WTC11 (cell line): Measurements from ENCODE around the gene MC2R. TPM values are rescaled to one million over a fixed set of nuclear protein-coding genes. Genes with fewer than 3 reads are reported as not detected.

Experiments used
- ATAC-seq: fragments of 200-7000 bp; cut with Tn5 transposase; 2 replicates; pipeline ENCODE4 v1.10.0; 2021; ENCODE audit warnings: mild to moderate bottlenecking, moderate library complexity
- CTCF ChIA-PET: fragments of 300-600 bp; sonication (Branson Sonifier 250); formaldehyde crosslinking; loops from one replicate; lab custom pipeline; 2021; ENCODE audit warnings: antibody characterized with exemption; lab: Charles Lee
- POLR2A ChIA-PET: fragments of 350-600 bp; sonication (Branson Sonifier 250); formaldehyde crosslinking; loops from one replicate; lab custom pipeline; 2021; ENCODE audit warnings: antibody characterized with exemption; lab: Charles Lee
- DNase-seq: peaks from one replicate; pipeline ENCODE4 v3.0.0; 2021; ENCODE audit warnings: low spot score
- H3K27ac Mint-ChIP-seq: 2 replicates; pipeline ENCODE4 v1.8.0; 2021; ENCODE audit warnings: mixed read lengths
- H3K27me3 Mint-ChIP-seq: 2 replicates; pipeline ENCODE4 v1.8.0; 2021; ENCODE audit warnings: low read depth, mild to moderate bottlenecking, moderate library complexity, mixed read lengths
- H3K36me3 Mint-ChIP-seq: 2 replicates; pipeline ENCODE4 v1.8.0; 2021; ENCODE audit warnings: mixed read lengths
- H3K4me1 Mint-ChIP-seq: 2 replicates; pipeline ENCODE4 v1.8.0; 2022; ENCODE audit warnings: mixed read lengths
- H3K4me3 Mint-ChIP-seq: 2 replicates; pipeline ENCODE4 v1.8.0; 2021; ENCODE audit warnings: mild to moderate bottlenecking, moderate library complexity, mixed read lengths
- H3K9me3 Mint-ChIP-seq: 2 replicates; pipeline ENCODE4 v1.8.0; 2021; ENCODE audit warnings: mixed read lengths
- ATF1 ChIP-seq: sonication (generic); formaldehyde crosslinking; IDR thresholded peaks from 2 replicates; pipeline ENCODE4 v1.8.1; 2023; ENCODE audit warnings: mild to moderate bottlenecking, moderate library complexity, missing genetic modification reagents
- FOXJ3 ChIP-seq: sonication (generic); formaldehyde crosslinking; IDR thresholded peaks from 2 replicates; pipeline ENCODE4 v1.9.0; 2021; ENCODE audit warnings: missing genetic modification reagents, mild to moderate bottlenecking, borderline replicate concordance
- FOXK1 ChIP-seq: sonication (generic); formaldehyde crosslinking; IDR thresholded peaks from 2 replicates; pipeline ENCODE4 v1.8.0; 2022; ENCODE audit warnings: mild to moderate bottlenecking, moderate library complexity, missing genetic modification reagents
- HMGA2 ChIP-seq: fragments of 250-450 bp; sonication (Bioruptor Pico); IDR thresholded peaks from 2 replicates; pipeline ENCODE4 v1.4.0; 2021; ENCODE audit warnings: mild to moderate bottlenecking, moderate library complexity
- KAT7 ChIP-seq: sonication (generic); formaldehyde crosslinking; IDR thresholded peaks from 2 replicates; pipeline ENCODE4 v1.8.1; 2023; ENCODE audit warnings: missing genetic modification reagents, mild to moderate bottlenecking, borderline replicate concordance
- NFYB ChIP-seq: sonication (generic); formaldehyde crosslinking; conservative IDR thresholded peaks from 2 replicates; pipeline ENCODE4 v1.8.0; 2022; ENCODE audit warnings: low read depth, missing genetic modification reagents
- ZNF138 ChIP-seq: sonication (generic); formaldehyde crosslinking; conservative IDR thresholded peaks from 2 replicates; pipeline ENCODE4 v1.8.1; 2022; ENCODE audit warnings: mild to moderate bottlenecking, moderate library complexity, missing genetic modification reagents
- ZNF263 ChIP-seq: sonication (generic); formaldehyde crosslinking; IDR thresholded peaks from 2 replicates; pipeline ENCODE4 v1.8.1; 2022; ENCODE audit warnings: low read depth, mild to moderate bottlenecking, moderate library complexity, missing genetic modification reagents
- ZNF396 ChIP-seq: fragments of 250-450 bp; sonication (Bioruptor Pico); IDR thresholded peaks from 2 replicates; pipeline ENCODE4 v1.8.0; 2021; ENCODE audit warnings: mild to moderate bottlenecking, moderate library complexity, borderline replicate concordance
- total RNA-seq: library from RNA; stranded (reverse); gene quantifications from 3 replicates; pipeline ENCODE4 v1.2.3, GENCODE V29; 2021
- TF ChIP-seq, protein P1 (sequence below): sonication (generic); formaldehyde crosslinking; IDR thresholded peaks from 2 replicates; pipeline ENCODE4 v1.8.0; 2022; ENCODE audit warnings: mild to moderate bottlenecking, missing genetic modification reagents
- TF ChIP-seq, protein P2 (sequence below): fragments of 250-450 bp; sonication (Bioruptor Pico); IDR thresholded peaks from 2 replicates; pipeline ENCODE4 v1.8.0; 2021; ENCODE audit warnings: mild to moderate bottlenecking
- TF ChIP-seq, protein P3 (sequence below): sonication (generic); formaldehyde crosslinking; IDR thresholded peaks from 2 replicates; pipeline ENCODE4 v1.8.0; 2023; ENCODE audit warnings: missing genetic modification reagents, mild to moderate bottlenecking, borderline replicate concordance
- TF ChIP-seq, protein P4 (sequence below): sonication (generic); formaldehyde crosslinking; conservative IDR thresholded peaks from 2 replicates; pipeline ENCODE4 v1.8.1; 2023; ENCODE audit warnings: mild to moderate bottlenecking, low read depth, missing genetic modification reagents, moderate library complexity
- TF ChIP-seq, protein P5 (sequence below): sonication (generic); formaldehyde crosslinking; IDR thresholded peaks from 2 replicates; pipeline ENCODE4 v1.8.0; 2022; ENCODE audit warnings: mild to moderate bottlenecking, missing genetic modification reagents

The MC2R gene
- total RNA-seq, 1 experiment from 2014 or later, result not detected

DNA sequence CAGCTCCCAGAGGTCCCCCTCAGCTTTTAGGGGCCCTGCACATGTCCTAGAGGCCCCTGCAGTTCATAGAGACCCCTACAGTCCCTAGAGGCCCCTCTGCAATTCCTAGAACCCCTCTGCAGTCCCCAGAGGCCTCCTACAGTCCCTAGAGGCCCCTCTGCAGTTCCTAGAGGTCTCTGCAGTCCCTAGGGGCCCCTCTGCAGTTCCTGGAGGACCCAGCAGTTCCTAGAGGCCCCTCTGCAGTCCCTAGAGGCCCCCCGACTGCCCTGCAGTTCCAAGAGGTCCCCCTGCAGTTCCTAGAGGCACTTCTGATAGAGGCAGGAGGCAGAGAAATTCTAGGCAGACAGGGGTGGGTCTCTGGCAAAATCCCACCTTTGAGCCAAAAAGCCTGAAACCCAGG, 35.4 kb downstream of the MC2R start:
- no peak for ATAC-seq
- H3K9me3 Mint-ChIP-seq, result 0 out of 2 replicates have a peak, but pooled peaks cover 4% of the 10 kb centered on the region
- H3K36me3 Mint-ChIP-seq, result no peaks in the 10 kb centered on the region
- no peak for TF ChIP-seq FOXJ3
- TF ChIP-seq ATF1 (CRISPR knock-in tag), result no peak
- TF ChIP-seq ZNF263, result no peak
- TF ChIP-seq FOXK1, result no peak
- TF ChIP-seq, all 79 proteins: peak for 0
- DNase-seq, result no peak
- ChIA-PET CTCF (no interaction called here), POLR2A (no interaction called here)
- peaks cover 2% of the 10 kb centered on the region; the same call in 1 of the 2 replicates for H3K27me3 Mint-ChIP-seq
- H3K4me3 Mint-ChIP-seq, result no peak overlapping the region
- no peak overlapping the region for H3K27ac Mint-ChIP-seq
- peaks cover 18% of the 10 kb centered on the region for H3K4me1 Mint-ChIP-seq

DNA sequence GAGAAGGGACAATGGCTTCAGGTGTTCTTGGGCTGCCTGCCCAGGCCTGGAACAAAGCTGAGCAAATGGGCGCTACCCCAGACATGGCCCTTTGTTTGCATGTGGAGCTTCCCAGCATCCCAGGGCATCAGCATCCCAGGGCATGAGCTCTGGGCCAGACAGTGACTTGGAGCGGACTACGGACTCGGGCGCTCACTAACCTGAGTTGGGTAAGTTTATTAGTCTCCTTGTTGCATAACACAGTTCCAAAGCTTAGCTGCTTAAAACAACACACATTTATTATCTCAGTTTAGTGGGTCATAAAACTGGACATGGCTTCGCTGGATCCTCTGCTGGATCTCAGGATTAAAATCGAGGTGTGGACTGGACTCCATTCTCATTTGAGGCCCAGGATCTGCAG, 35.8 kb downstream of the MC2R start:
- ChIA-PET POLR2A (no interaction called here), CTCF (interaction anchor here (1.6 kb wide), 1 partner anchor 11 kb away, joined by 4 read pairs; no protein-coding TSS in a partner anchor)
- no peak overlapping the region for H3K27ac Mint-ChIP-seq
- TF ChIP-seq NFYB (CRISPR knock-in tag), result no peak
- TF ChIP-seq KAT7, result no peak
- TF ChIP-seq, protein P1, sequence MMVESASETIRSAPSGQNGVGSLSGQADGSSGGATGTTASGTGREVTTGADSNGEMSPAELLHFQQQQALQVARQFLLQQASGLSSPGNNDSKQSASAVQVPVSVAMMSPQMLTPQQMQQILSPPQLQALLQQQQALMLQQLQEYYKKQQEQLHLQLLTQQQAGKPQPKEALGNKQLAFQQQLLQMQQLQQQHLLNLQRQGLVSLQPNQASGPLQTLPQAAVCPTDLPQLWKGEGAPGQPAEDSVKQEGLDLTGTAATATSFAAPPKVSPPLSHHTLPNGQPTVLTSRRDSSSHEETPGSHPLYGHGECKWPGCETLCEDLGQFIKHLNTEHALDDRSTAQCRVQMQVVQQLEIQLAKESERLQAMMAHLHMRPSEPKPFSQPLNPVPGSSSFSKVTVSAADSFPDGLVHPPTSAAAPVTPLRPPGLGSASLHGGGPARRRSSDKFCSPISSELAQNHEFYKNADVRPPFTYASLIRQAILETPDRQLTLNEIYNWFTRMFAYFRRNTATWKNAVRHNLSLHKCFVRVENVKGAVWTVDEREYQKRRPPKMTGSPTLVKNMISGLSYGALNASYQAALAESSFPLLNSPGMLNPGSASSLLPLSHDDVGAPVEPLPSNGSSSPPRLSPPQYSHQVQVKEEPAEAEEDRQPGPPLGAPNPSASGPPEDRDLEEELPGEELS (CRISPR knock-in tag), result no peak
- TF ChIP-seq FOXJ3, result no peak
- TF ChIP-seq, all 79 proteins: peak for 0
- DNase-seq, result no peak
- no peak for ATAC-seq
- H3K9me3 Mint-ChIP-seq, result 0 out of 2 replicates have a peak, but pooled peaks cover 4% of the 10 kb centered on the region
- H3K4me3 Mint-ChIP-seq, result no peak overlapping the region
- H3K36me3 Mint-ChIP-seq, result no peaks in the 10 kb centered on the region
- H3K27me3 Mint-ChIP-seq, result peaks cover 2% of the 10 kb centered on the region; the same call in 1 of the 2 replicates
- H3K4me1 Mint-ChIP-seq, result peaks cover 18% of the 10 kb centered on the region

DNA sequence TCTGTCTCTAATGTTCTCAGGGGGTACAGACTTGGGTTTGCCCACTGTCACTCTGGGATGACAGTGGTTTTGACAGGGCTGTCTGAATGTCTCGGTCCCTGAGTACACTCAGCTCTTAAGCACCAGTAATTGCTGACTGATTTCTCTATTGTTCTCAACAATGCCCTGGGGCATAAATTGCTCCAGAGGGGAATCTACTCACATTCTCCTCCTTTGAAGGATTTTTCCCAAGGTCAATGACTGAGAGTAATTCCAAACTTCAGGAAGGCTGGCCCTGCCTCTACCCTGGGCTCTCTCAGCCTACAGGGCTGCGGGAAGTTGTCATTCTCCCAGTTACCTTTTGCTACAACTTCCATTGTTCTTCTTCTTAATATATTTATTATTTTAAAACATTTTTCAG, 36.5 kb downstream of the MC2R start:
- DNase-seq, result no peak
- ATAC-seq, result peak; percentile 68
- Mint-ChIP-seq H3K27me3 (peaks cover 2% of the 10 kb centered on the region; the same call in 1 of the 2 replicates), H3K36me3 (no peaks in the 10 kb centered on the region), H3K4me1 (peaks cover 18% of the 10 kb centered on the region), H3K4me3 (no peak overlapping the region), H3K9me3 (0 out of 2 replicates have a peak, but pooled peaks cover 4% of the 10 kb centered on the region), H3K27ac (no peak overlapping the region)
- TF ChIP-seq, protein P2, sequence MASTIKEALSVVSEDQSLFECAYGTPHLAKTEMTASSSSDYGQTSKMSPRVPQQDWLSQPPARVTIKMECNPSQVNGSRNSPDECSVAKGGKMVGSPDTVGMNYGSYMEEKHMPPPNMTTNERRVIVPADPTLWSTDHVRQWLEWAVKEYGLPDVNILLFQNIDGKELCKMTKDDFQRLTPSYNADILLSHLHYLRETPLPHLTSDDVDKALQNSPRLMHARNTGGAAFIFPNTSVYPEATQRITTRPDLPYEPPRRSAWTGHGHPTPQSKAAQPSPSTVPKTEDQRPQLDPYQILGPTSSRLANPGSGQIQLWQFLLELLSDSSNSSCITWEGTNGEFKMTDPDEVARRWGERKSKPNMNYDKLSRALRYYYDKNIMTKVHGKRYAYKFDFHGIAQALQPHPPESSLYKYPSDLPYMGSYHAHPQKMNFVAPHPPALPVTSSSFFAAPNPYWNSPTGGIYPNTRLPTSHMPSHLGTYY (CRISPR knock-in tag), result no peak
- TF ChIP-seq HMGA2 (CRISPR knock-in tag) (no peak), ZNF396 (CRISPR knock-in tag) (no peak), ZNF263 (no peak), ZNF138 (CRISPR knock-in tag) (no peak)
- TF ChIP-seq, protein P3, sequence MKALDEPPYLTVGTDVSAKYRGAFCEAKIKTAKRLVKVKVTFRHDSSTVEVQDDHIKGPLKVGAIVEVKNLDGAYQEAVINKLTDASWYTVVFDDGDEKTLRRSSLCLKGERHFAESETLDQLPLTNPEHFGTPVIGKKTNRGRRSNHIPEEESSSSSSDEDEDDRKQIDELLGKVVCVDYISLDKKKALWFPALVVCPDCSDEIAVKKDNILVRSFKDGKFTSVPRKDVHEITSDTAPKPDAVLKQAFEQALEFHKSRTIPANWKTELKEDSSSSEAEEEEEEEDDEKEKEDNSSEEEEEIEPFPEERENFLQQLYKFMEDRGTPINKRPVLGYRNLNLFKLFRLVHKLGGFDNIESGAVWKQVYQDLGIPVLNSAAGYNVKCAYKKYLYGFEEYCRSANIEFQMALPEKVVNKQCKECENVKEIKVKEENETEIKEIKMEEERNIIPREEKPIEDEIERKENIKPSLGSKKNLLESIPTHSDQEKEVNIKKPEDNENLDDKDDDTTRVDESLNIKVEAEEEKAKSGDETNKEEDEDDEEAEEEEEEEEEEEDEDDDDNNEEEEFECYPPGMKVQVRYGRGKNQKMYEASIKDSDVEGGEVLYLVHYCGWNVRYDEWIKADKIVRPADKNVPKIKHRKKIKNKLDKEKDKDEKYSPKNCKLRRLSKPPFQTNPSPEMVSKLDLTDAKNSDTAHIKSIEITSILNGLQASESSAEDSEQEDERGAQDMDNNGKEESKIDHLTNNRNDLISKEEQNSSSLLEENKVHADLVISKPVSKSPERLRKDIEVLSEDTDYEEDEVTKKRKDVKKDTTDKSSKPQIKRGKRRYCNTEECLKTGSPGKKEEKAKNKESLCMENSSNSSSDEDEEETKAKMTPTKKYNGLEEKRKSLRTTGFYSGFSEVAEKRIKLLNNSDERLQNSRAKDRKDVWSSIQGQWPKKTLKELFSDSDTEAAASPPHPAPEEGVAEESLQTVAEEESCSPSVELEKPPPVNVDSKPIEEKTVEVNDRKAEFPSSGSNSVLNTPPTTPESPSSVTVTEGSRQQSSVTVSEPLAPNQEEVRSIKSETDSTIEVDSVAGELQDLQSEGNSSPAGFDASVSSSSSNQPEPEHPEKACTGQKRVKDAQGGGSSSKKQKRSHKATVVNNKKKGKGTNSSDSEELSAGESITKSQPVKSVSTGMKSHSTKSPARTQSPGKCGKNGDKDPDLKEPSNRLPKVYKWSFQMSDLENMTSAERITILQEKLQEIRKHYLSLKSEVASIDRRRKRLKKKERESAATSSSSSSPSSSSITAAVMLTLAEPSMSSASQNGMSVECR (CRISPR knock-in tag), result no peak
- TF ChIP-seq, protein P4, sequence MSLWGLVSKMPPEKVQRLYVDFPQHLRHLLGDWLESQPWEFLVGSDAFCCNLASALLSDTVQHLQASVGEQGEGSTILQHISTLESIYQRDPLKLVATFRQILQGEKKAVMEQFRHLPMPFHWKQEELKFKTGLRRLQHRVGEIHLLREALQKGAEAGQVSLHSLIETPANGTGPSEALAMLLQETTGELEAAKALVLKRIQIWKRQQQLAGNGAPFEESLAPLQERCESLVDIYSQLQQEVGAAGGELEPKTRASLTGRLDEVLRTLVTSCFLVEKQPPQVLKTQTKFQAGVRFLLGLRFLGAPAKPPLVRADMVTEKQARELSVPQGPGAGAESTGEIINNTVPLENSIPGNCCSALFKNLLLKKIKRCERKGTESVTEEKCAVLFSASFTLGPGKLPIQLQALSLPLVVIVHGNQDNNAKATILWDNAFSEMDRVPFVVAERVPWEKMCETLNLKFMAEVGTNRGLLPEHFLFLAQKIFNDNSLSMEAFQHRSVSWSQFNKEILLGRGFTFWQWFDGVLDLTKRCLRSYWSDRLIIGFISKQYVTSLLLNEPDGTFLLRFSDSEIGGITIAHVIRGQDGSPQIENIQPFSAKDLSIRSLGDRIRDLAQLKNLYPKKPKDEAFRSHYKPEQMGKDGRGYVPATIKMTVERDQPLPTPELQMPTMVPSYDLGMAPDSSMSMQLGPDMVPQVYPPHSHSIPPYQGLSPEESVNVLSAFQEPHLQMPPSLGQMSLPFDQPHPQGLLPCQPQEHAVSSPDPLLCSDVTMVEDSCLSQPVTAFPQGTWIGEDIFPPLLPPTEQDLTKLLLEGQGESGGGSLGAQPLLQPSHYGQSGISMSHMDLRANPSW (CRISPR knock-in tag), result no peak
- TF ChIP-seq, protein P5, sequence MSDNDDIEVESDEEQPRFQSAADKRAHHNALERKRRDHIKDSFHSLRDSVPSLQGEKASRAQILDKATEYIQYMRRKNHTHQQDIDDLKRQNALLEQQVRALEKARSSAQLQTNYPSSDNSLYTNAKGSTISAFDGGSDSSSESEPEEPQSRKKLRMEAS (CRISPR knock-in tag), result no peak
- POLR2A ChIA-PET, result no interaction called here
- CTCF ChIA-PET, result interaction anchor here (1.0 to 1.6 kb wide), 3 partner anchors 10 to 195 kb away, joined by 3 to 4 read pairs (median 4); partner anchors contain the start of gene MC5R
